Amygdala (tissue), 56 donors: Measurements from ENCODE around the gene ADAMTS17.

Experiments
- DNase-seq, 56 donors: peaks; one replicate each; lab custom pipeline; 2025; lab: John Stamatoyannopoulos, UW

Gene ADAMTS17

DNA sequence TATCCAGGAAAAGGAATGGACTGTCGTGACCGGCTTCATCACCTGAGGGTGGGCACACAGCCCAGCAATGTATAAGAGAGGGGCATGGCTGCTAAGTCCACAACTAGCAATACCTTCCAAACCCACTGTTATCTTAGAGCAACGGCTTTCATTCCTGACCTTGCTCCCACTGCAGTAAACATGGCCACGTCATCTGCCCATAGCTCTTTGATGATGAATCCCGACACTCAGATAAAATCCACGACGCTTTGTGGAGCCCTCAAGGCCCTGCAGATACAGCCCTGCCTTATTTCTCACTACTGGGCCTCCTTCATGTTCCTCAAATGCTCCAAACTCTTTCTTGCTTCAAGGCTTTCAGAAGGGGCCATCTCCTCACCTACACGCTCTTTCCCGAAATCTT, 114.0 kb downstream of the ADAMTS17 start:
- DNase-seq, result no peak

DNA sequence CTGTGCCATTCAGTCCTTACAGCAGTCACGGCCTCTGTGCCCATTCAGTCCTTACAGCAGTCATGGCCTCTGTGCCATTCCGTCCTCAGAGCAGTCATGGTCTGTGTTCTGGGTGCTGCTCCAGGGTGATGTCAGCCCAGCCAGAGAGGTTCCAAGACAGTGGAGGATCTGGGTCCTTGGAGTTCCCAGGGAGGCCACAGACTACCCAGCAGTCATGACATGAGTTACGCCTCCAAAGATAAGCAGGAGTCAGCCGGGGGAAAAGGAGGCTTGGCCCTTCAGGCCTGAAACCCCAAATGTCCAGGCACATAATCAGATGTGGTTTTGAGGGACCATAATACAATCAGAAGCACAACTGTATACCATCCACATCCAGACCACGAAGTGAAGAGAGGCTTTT, 115.7 kb downstream of the ADAMTS17 start:
- DNase-seq, result no peak

DNA sequence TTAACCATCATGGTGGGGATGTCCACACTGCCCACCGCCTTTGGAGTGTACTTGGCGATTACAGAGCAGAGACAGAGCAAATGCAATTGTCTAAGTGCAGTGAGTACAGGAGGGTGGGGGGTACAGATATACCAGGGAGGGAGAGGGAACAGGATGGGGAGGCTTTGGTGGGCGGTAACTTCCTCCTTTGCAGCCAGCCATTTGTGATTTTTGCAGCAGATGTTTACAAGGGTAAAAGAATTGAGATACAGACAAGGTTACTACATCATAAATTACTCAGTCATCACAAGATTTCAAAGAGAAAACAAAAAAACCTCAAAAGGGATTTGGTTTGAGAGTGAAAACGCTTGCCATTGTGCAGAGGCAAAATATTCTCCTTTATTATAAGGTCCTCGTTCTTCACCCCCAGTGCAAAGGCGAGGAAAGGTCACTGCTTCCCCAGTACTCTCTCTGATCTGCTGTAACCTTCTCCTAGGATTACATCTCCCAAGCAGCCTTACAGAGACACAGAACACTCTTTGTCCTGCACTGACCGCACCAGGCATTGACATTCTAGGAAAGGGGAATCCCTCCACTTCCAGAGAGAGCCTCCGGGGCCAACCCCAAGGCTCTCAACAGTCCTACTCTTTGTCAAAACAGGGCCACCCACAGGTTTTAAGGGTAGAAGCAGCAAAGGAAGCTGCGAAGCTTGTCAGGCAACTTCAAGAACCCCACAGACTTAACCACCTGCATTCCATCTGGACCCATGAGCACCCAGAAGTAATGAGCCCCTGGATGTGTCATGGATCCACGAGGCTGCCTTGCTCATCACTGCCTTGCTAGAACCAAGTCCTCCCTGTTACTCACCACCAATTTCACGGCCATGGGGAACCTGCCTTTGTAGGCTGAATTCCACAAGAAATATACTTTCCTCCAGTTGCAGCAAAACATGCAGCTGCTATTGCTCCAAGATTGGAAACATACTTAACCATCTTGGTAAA, 117.3 kb downstream of the ADAMTS17 start:
- DNase-seq, result peak in 1 of 56 donors; percentile 2

DNA sequence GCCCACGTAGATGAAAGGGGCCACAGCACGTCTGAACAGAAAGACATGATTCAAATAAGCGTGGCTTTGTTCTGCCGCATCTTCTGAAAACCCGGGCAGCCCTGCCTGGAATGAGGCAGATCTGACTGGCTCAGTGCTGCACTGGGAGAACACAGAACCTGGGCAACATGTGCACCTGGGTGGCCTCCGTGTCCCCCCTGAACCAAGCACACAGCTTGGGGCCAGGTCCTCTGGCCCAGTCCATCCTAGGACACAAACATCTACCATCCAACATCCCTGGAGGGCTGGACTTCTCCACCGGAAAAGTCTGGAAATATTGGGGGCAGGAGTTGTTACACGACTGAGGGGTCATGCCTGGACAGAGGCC, 119.4 kb downstream of the ADAMTS17 start:
- no peak for DNase-seq

DNA sequence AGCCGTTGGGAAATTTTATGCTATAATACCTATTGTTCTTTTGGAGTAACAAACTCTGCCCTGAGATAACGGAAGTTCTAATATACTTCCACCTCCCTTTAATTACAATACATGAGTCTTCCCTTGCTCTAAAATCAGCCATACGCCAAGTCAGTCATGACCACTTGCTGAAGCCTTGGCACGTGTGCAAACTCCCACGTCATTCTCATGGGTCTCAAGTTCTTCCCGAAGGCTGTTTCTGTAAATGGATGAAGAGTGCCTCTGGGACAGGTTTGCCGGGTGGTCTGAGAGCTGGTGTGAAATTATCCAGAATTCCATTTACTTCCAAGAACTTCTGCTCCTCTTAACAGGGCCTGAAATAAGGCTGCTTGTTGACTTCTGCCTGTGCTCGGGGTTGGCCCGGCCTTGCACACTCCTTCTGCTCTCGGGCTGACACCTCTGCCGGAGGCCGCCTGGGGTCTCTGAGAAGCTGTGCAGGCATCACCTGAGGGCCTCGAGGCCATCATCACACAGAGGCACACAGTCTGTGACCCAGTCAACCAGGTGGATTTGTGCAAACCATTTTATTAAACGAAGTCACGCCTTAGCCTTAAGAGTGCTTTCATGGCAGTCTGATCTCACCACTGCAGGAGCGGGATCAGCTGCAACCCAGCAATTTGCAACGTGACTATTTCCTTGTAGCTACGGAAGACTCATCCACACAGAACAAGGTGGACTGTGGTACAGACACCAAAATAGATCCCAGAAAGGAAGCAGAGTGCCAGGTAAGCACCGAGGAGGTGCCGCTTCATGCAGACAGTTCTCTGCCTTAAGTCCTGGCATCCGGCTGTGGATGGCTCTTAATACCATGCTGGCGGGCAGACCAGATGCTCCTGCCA, 120.1 kb downstream of the ADAMTS17 start:
- no peak for DNase-seq

DNA sequence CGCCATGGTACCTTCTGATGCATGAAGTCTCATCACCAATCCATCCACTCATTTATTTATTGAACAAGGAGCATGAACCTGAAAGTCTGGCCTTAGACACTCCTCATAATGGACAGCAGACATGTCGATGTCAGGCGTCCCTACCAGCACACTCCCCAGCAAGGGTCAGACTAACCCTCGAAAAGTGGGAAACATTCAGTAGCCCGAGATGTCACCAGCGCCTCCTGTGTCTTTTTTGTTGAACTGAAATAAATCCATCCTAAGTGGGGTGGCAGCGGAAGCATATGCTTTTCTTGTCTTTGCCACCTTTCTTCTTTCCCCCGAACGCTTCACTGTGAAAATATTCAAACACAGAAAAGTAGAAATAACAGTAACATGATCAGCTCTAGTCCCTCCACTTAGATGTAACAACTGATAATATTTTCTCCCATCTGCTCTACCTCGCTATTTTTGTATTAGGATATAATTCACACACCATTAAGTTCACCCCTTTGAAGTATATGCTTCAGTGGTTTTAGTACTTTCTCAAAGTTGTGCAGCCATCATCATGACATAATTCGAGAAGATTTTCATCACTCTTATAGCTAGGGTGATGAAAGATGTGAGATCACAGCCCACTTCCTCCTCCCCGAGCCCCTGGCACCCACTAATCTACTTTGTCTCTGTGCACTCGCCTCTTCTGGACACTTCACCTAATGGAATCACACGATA, 121.6 kb downstream of the ADAMTS17 start:
- no peak for DNase-seq

DNA sequence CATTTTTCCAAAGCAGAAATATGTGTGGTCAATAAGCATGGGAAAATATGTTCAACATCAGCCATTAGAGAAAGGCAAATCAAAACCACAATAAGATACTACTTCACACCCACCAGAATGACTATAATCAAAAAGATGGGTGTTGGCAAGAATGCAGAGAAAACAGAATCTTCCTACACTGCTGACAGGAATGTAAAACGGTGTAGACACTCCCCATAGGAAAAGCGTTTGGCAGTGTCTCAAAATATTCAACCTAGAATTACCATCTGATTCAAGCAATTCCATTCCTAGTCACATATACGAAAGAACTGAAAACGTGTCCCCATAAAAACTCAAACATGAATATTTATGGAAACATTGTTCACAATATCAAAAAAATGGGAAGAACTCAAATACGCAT, 123.3 kb downstream of the ADAMTS17 start:
- DNase-seq, result peak in 1 of 56 donors; percentile 6

DNA sequence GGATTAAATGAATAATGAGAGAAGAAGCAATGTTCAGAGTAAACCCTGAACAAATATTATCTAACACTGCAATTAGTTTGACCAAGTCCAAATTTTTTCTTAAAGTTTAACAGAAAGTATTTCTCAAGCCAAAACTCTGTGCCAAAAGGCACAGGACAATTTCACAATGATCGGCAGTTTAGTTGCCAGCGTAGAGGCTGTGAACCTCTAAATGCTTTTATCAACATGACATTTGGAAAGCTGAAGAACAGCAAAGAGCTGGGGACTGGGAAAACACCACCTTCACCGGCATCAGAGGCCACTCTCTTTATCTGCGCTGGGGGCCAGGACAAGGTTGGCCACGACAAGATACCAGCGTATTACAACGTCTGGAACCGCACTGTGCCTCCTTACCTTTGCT, 125.6 kb downstream of the ADAMTS17 start:
- DNase-seq, result no peak

DNA sequence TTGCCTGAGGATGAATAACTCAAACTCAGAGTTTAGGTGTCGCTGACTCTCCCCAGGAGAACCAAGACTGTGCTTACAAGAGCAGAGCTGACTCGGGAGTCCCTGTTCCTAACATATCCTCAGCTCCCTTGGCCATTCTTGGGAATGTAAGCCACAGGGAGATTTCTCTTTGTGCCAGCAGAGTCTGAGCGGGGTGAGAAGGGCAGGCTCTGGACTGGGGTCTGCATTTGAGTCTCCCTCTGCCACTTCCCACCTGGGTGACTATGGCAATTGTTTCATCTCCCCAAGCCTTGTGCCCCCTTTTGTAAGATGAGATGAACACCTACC, 126.0 kb downstream of the ADAMTS17 start:
- no peak for DNase-seq

DNA sequence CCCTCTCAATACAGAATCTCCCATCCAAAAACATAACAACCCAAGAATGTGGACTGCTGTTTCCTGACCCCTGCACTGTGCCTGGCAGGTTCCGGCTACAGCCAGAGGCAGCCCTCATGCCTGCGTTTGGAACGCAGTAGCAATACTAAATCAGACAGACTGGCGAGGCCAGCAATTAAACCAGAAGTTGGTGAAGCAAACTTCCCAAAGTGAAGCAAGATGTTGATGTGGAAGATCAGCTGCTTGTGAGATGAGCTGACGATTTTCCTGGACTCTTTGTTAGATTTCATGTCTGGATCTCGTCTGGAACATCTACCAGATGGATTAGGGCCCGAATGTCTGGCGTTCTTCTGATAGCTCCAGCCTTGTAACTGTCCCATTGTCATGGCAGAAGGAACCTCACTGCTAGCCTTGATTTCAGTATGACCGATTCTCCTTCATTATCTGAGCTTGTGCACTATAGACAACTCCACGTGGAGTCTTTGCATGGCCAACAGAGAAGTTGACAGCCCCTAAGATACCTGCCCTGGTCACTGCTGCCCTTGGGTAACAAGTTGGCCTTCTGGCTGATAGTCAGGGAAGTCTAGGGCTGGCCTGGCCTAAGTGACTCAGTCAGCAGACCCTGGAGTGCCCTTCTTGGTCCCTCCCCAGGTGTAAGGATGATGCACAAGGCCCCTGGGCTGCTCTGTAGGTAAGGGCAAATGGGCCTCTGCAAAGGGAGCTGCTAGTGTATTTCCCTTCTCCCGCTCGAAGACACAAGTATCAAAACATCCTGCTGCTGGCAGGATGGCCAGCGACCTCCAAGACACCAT, 126.5 kb downstream of the ADAMTS17 start:
- no peak for DNase-seq

DNA sequence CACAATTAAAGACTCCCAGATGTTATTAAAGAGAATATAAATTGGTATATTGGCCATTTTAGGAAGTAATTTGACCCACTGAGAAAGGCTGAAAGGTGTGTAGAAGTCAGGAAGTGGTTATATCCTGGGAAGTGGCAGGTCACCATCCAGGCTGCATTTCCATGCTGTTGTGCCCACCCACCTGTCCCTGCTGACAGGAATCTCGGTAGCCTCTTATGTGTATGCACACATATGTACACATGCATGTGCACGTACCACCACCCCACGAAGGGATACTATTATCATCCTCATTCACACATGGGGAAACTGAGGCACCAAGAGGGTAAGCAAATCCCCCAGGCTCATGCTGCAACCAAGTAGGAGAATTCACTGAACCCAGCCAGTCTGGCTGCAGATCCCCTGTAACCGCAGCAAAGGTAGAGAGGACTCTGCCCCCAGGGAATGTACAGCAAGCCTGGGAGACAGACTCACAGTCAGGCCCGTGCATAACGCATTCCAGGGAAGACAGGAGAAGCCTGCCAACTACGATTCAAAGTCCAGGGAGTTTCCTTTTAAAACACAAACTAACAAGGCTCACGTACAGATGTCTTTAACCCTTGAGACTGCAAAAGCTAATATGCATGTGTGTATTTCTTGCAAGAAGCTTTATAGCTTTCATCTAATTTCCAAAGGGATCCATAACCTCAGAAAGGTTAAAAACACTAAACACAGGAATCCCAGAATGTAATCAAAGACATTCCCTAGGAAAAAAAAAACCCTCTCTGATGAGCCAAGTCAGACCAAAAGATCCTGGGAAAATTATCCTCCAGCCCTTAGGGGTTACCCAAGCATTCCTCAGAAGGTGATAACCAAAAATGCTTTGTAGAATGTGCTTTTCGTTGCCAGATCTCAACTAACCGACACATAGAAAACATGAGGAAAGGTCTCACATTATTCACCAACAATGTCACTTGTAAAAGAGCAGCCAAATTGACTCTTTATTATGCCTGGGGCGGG, 129.6 kb downstream of the ADAMTS17 start:
- no peak for DNase-seq

DNA sequence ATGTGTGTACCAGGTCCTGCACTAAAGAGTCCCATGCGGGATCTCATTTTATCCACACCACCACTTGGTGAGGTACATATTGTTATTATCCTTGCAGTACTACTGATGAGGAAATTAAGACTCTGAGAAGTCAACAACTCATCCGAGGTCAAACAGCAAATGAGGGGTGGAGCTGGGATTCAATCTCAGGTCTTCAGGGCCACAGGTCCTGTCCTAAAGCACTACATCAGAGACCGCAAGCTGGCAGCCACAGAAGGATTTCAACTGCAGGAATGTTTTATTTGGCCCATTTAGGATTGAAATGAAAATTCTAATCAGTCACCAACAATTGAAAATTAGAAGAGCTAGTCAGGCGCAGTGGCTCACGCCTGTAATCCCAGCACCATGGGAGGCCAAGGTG, 131.4 kb downstream of the ADAMTS17 start:
- DNase-seq, result no peak

DNA sequence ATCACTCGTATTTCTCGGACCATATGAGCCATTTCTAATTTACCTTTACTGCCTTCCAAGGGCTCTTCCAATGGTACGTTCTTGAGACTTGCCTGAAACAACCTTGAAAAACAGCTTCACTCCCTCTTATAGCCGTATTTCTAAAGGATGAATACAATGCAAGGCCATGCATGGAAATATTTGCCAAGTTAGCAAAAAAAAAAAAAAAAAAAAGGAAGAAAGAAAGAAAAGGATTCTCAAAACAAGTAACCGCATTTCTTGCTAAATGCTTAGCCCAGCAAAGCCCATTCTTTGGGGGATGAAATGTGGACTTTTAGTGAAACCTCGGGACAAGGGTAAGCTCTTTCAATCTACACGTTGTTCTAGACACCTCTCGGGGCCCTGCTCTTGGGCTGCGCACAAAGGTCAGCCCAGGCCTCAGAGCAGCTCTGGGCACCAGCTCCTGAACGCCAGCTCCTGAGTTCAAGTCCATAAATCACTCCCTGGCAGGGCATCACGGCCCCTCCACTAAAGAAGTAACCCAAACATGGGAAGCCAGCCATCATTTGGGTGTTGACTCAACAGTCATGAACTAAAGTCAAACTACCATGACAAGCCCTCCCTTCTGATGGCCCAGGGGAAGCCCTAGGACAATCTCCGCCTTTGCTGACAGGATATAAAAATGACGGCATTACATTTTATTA, 132.7 kb downstream of the ADAMTS17 start:
- DNase-seq, result no peak

DNA sequence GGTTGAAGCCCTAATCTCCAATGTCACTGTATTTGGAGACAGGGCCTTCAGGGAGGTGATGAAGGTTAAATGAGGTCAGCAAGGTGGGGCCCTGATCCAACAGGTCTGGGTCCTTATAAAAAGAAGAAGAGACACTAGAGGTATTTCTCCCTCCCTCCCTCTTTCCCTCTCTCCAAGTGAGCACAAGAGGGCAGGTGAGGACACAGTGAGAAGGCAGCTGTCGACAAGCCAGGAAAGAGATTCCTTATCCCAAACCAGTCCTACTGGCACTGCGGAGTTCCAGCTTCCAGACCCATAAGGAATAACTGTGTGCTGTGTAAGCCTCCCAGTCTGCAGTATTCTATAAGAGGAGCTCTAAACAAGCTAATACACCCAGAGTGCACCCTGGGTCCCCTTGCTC, 134.7 kb downstream of the ADAMTS17 start:
- no peak for DNase-seq

DNA sequence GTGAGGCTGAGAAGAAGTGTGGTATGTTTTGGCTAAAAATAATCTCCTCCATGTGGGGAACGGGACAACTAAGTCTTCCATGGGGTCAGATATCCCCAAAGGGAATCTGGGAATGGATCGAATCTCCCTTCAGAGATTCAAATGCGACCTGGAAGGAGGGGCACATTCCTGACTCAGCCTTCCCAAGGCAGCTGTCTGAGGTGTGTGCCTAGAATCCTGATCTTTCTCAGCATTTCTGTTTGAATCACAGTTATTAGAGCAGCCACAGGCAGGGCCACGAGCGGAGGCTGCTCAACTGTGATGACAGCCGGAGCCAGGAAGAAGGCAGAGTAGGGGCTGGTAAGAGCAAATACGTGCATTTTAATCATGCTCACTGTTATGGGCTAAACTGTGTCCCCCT, 135.1 kb downstream of the ADAMTS17 start:
- DNase-seq, result no peak

DNA sequence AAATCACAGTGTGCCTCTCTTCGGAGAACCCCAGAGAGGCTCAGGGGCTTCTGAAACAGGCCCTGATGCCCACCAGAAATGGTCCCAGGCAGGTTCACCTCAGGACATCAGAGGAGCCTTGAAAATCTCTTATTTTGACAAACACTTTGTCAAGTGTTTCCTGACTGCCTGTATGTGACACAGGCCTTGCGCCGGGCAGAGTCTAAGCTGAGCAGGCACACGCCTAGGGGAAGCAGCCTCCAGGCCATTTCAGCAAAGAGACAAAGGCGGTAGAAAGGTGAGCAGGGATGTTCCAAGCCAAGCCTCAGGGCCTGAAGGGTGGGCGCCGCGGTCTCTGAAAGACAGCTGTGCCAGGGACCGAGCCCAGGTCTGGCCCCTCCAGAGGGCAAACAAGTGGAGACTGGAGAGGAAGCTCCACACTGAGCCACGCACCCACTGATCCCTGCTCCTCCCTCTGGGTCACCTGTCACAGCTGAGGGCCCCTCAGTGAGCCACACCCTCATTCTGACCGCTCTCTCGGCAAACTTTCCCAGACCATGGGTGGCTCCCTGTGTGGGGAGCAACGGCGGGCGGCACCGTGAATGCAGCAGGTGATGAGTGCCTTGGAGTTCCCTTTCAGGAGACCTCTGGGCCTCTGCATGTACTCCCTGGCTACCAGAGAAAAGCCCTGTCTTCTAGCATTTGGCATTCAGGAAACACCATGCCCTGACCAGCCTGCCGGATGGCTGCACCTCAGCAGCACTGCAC, 136.1 kb downstream of the ADAMTS17 start:
- no peak for DNase-seq

DNA sequence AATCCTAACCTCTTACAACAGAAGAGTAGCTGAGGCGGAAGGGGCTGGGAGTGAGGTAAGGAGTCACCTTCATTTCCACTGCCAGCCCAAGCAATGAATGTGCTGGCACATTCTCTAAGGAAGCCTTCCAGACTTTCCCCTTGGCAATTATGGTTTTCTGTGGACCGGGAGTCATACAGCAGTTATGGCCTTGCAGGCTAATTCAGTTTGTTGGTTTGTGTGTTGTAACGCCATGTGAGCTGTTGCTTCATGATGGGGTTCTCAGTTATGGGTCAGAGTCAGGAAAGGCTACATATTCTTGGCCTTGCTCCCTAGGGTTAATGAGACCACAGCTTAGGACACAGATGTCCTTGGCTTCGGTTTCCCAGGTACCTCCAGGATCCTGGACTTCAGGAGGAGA, 137.0 kb downstream of the ADAMTS17 start:
- no peak for DNase-seq

DNA sequence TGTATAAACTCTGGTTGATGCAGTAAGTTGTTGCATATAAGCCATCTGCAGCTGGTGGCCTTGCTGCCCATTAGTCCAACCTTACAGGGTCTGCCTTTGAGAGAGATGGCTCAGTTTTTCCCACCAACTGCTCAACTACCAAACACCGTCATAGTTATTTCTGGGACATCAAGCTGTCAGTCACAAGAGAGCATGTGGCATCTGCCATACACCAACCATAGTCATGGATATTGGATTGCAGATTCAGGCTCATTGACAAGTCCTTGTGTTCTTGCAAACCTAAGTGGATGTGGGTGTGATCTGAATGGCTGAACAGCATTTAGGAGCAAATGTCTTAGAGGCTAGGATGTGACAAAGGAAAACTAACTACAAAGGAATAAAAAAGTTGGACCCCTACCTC, 137.6 kb downstream of the ADAMTS17 start:
- DNase-seq, result no peak
